H9 (cell line): Measurements from ENCODE around the gene FASTKD2. TPM values are rescaled to one million over a fixed set of nuclear protein-coding genes. Genes with fewer than 3 reads are reported as not detected.

Experiments used
- DNase-seq: peaks from one replicate; pipeline ENCODE4 v3.0.0-alpha.2; 2017
- H2AFZ ChIP-seq: one replicate; pipeline ENCODE4 v1.6.1; 2013; ENCODE audit warnings: mild to moderate bottlenecking, low read length, control low read depth, moderate library complexity
- H2AK5ac ChIP-seq: 2 replicates; pipeline ENCODE4 v1.6.1; 2013; ENCODE audit warnings: low read length, control low read depth, mixed read lengths; ENCODE audit not compliant: insufficient read length
- H2BK120ac ChIP-seq: one replicate; pipeline ENCODE4 v1.6.1; 2013; ENCODE audit warnings: low read depth, mild to moderate bottlenecking, low read length, control low read depth, inconsistent platforms; ENCODE audit not compliant: poor library complexity, severe bottlenecking
- H2BK12ac ChIP-seq: 2 replicates; pipeline ENCODE4 v1.6.1; 2013; ENCODE audit warnings: low read length, control low read depth, mixed read lengths, low read depth; ENCODE audit not compliant: insufficient read length
- H2BK15ac ChIP-seq: 2 replicates; pipeline ENCODE4 v1.6.1; 2013; ENCODE audit warnings: low read depth, low read length, control low read depth
- H2BK20ac ChIP-seq: one replicate; pipeline ENCODE4 v1.6.1; 2013; ENCODE audit warnings: low read depth, mild to moderate bottlenecking, low read length, control low read depth, inconsistent platforms; ENCODE audit not compliant: poor library complexity, severe bottlenecking
- H2BK5ac ChIP-seq: 2 replicates; pipeline ENCODE4 v1.6.1; 2013; ENCODE audit warnings: low read length, control low read depth, mixed read lengths; ENCODE audit not compliant: insufficient read length
- H3K14ac ChIP-seq: 2 replicates; pipeline ENCODE4 v1.6.1; 2013; ENCODE audit warnings: low read length, control low read depth; ENCODE audit not compliant: insufficient read depth
- H3K18ac ChIP-seq: 2 replicates; pipeline ENCODE4 v1.6.1; 2013; ENCODE audit warnings: low read depth, mild to moderate bottlenecking, mixed read lengths, low read length, control low read depth; ENCODE audit not compliant: insufficient read length
- H3K23ac ChIP-seq: 2 replicates; pipeline ENCODE4 v1.6.1; 2013; ENCODE audit warnings: low read length, control low read depth, mixed read lengths, low read depth; ENCODE audit not compliant: insufficient read length
- H3K23me2 ChIP-seq: 2 replicates; pipeline ENCODE4 v1.6.1; 2013; ENCODE audit warnings: low read depth, mild to moderate bottlenecking, mixed read lengths, low read length, control low read depth; ENCODE audit not compliant: insufficient read length, poor library complexity, severe bottlenecking
- H3K27ac ChIP-seq: 2 replicates; pipeline ENCODE4 v1.5.1; 2013; ENCODE audit warnings: low read length, control low read depth, mixed read lengths, low read depth; ENCODE audit not compliant: insufficient read length
- H3K27me3 ChIP-seq: 2 replicates; pipeline ENCODE4 v1.6.1; 2013; ENCODE audit warnings: low read length, control low read depth, inconsistent platforms; ENCODE audit not compliant: insufficient read depth
- H3K4ac ChIP-seq: 2 replicates; pipeline ENCODE4 v1.6.1; 2013; ENCODE audit warnings: low read depth, mild to moderate bottlenecking, control low read depth, inconsistent platforms, low read length, moderate library complexity
- H3K4me1 ChIP-seq: 2 replicates; pipeline ENCODE4 v1.6.1; 2013; ENCODE audit warnings: low read length, control low read depth, inconsistent platforms; ENCODE audit not compliant: insufficient read depth
- H3K4me2 ChIP-seq: 2 replicates; pipeline ENCODE4 v1.6.1; 2013; ENCODE audit warnings: low read length, control low read depth, mixed read lengths; ENCODE audit not compliant: insufficient read length, insufficient read depth
- H3K56ac ChIP-seq: 2 replicates; pipeline ENCODE4 v1.6.1; 2013; ENCODE audit warnings: low read depth, mild to moderate bottlenecking, mixed read lengths, low read length, control low read depth; ENCODE audit not compliant: insufficient read length
- H3K79me1 ChIP-seq: 2 replicates; pipeline ENCODE4 v1.6.1; 2013; ENCODE audit warnings: low read depth, mild to moderate bottlenecking, moderate library complexity, low read length, control low read depth, inconsistent platforms; ENCODE audit not compliant: insufficient read depth, poor library complexity, severe bottlenecking
- H3K79me2 ChIP-seq: 2 replicates; pipeline ENCODE4 v1.6.1; 2013; ENCODE audit warnings: low read length, control low read depth, inconsistent platforms; ENCODE audit not compliant: insufficient read depth
- H3K9ac ChIP-seq: 2 replicates; pipeline ENCODE4 v1.6.1; 2013; ENCODE audit warnings: low read length, control low read depth, mixed read lengths; ENCODE audit not compliant: insufficient read length; ENCODE audit errors: extremely low read depth
- H3K9me3 ChIP-seq: one replicate; pipeline ENCODE4 v1.6.1; 2013; ENCODE audit warnings: low read depth, low read length, inconsistent platforms; ENCODE audit not compliant: control insufficient read depth
- H3T11ph ChIP-seq: one replicate; pipeline ENCODE4 v1.6.1; 2013; ENCODE audit warnings: mild to moderate bottlenecking, low read length, control low read depth, inconsistent platforms
- H4K20me1 ChIP-seq: one replicate; pipeline ENCODE4 v1.6.1; 2013; ENCODE audit not compliant: control insufficient read depth, insufficient read length, insufficient read depth
- H4K5ac ChIP-seq: 2 replicates; pipeline ENCODE4 v1.6.1; 2013; ENCODE audit warnings: low read depth, mild to moderate bottlenecking, mixed read lengths, low read length, control low read depth; ENCODE audit not compliant: insufficient read length
- H4K8ac ChIP-seq: replicated peaks from 2 replicates; pipeline ENCODE4 v1.6.1; 2013; ENCODE audit warnings: low read length, control low read depth, mixed read lengths, low read depth; ENCODE audit not compliant: insufficient read length
- H4K91ac ChIP-seq: 2 replicates; pipeline ENCODE4 v1.6.1; 2013; ENCODE audit warnings: low read depth, mild to moderate bottlenecking, moderate library complexity, mixed read lengths, low read length, control low read depth; ENCODE audit not compliant: insufficient read length
- H3K27ac Mint-ChIP-seq, 3 experiments: 2 replicates in 2 of 3; 3 replicates in 1 of 3; pipeline ENCODE4 v1.8.0; 2020 to 2021; ENCODE audit warnings: mixed read lengths in 3 of 3, mild to moderate bottlenecking in 1 of 3, moderate library complexity in 1 of 3
- H3K27me3 Mint-ChIP-seq: 2 replicates; pipeline ENCODE4 v1.8.0; 2021; ENCODE audit warnings: low read depth, mild to moderate bottlenecking, moderate library complexity, mixed read lengths
- H3K36me3 Mint-ChIP-seq, 3 experiments: 2 replicates in 2 of 3; 3 replicates in 1 of 3; pipeline ENCODE4 v1.8.0; 2020 to 2021; ENCODE audit warnings: low read depth in 3 of 3, mixed read lengths in 3 of 3; ENCODE audit not compliant: insufficient read depth in 1 of 3
- H3K4me1 Mint-ChIP-seq, 2 experiments: 2 replicates each; pipeline ENCODE4 v1.8.0; 2020; ENCODE audit warnings: mixed read lengths in 2 of 2
- H3K4me3 Mint-ChIP-seq, 2 experiments: 2 replicates in 1 of 2; 3 replicates in 1 of 2; pipeline ENCODE4 v1.8.0; 2020 to 2021; ENCODE audit warnings: mild to moderate bottlenecking in 2 of 2, mixed read lengths in 2 of 2, moderate library complexity in 1 of 2
- H3K9me3 Mint-ChIP-seq, 2 experiments: 2 replicates in 1 of 2; 3 replicates in 1 of 2; pipeline ENCODE4 v1.8.0; 2020; ENCODE audit warnings: mild to moderate bottlenecking in 2 of 2, mixed read lengths in 2 of 2, moderate library complexity in 1 of 2
- WGBS: extraction: QIAGEN DNeasy Blood & Tissue Kit; methylation state at CpG from one replicate; pipeline ENCODE4 v1.1.7; 2013; ENCODE audit warnings: missing lambda C conversion rate, low lambda C conversion rate, mixed read lengths; ENCODE audit not compliant: insufficient read length; ENCODE audit errors: extremely low coverage; 5-methylcytosine and 5-hydroxymethylcytosine counted together
- total RNA-seq: library from RNA; stranded (reverse); gene quantifications from 2 replicates; pipeline ENCODE4 v1.2.1, GENCODE V29; 2021
- TF ChIP-seq, protein P1 (sequence below): fragments of 200-600 bp; sonication (generic); conservative IDR thresholded peaks from 3 replicates; pipeline ENCODE4 v1.8.0; 2021; ENCODE audit warnings: antibody characterized with exemption, mild to moderate bottlenecking

Gene FASTKD2
- total RNA-seq, 1 experiment from 2014 or later = 39.2 TPM

DNA sequence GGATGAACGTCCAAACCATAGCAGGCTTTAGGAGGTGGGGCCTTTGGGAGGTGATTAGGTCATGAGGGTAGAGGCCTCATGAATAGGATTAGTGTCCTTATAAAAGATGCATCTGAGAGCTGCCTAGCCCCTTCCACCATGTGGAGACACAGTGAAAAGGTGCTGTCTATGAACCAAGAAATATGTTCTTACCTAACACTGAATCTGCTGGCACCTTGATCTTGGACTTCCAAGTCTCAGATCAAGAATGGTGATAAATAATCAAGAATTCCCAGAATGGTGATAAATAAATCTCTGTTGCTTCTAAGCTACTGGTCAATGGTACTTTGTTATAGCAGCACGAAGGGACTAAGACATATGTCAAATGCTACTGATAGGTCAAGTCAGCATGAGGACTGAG is 32.1 kb upstream of the FASTKD2 start:
- H4K91ac ChIP-seq = no peak overlapping the region
- H2BK15ac ChIP-seq = no peak overlapping the region
- no peak overlapping the region for H2AK5ac ChIP-seq
- no peak overlapping the region for H3K4me2 ChIP-seq
- H3K4me3 Mint-ChIP-seq = no peak overlapping the region
- no peak overlapping the region for H2AFZ ChIP-seq
- no peaks in the 10 kb centered on the region for H3K23me2 ChIP-seq
- H3K4me1 ChIP-seq = no peaks in the 10 kb centered on the region
- H3K36me3 Mint-ChIP-seq = no peaks in the 10 kb centered on the region
- H4K20me1 ChIP-seq = no peaks in the 10 kb centered on the region
- no peak overlapping the region for H2BK20ac ChIP-seq
- TF ChIP-seq, protein P1, sequence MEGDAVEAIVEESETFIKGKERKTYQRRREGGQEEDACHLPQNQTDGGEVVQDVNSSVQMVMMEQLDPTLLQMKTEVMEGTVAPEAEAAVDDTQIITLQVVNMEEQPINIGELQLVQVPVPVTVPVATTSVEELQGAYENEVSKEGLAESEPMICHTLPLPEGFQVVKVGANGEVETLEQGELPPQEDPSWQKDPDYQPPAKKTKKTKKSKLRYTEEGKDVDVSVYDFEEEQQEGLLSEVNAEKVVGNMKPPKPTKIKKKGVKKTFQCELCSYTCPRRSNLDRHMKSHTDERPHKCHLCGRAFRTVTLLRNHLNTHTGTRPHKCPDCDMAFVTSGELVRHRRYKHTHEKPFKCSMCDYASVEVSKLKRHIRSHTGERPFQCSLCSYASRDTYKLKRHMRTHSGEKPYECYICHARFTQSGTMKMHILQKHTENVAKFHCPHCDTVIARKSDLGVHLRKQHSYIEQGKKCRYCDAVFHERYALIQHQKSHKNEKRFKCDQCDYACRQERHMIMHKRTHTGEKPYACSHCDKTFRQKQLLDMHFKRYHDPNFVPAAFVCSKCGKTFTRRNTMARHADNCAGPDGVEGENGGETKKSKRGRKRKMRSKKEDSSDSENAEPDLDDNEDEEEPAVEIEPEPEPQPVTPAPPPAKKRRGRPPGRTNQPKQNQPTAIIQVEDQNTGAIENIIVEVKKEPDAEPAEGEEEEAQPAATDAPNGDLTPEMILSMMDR = no peak
- H3K14ac ChIP-seq = no peak overlapping the region
- no peak overlapping the region for H3K56ac ChIP-seq
- no peak overlapping the region for H3K9ac ChIP-seq
- no peaks in the 10 kb centered on the region for H3K79me1 ChIP-seq
- H4K8ac ChIP-seq = no peak overlapping the region
- no peak overlapping the region for H3K27ac ChIP-seq
- no peaks in the 10 kb centered on the region for H3K27me3 ChIP-seq
- H2BK12ac ChIP-seq = no peak overlapping the region
- WGBS = no CpG with 5 or more reads among the region's 2 CpGs
- H3K4ac ChIP-seq = no peak overlapping the region
- no peak overlapping the region for H2BK120ac ChIP-seq
- no peak overlapping the region for H4K5ac ChIP-seq
- H3T11ph ChIP-seq = no peak overlapping the region
- H3K27ac Mint-ChIP-seq = no peak overlapping the region
- H3K18ac ChIP-seq = no peak overlapping the region
- no peaks in the 10 kb centered on the region for H3K79me2 ChIP-seq
- H3K27me3 Mint-ChIP-seq = peaks cover 3% of the 10 kb centered on the region
- H3K23ac ChIP-seq = no peak overlapping the region
- no peak for DNase-seq
- H3K9me3 Mint-ChIP-seq = peaks cover 0 to 3% of the 10 kb centered on the region in 2 experiments; a peak in 3 of 5 replicates
- no peaks in the 10 kb centered on the region for H3K4me1 Mint-ChIP-seq
- no peak overlapping the region for H2BK5ac ChIP-seq
- H3K9me3 ChIP-seq = no peaks in the 10 kb centered on the region
